Adrenal gland (tissue), 5 donors: ENCODE measurements around the gene SNRNP48.

Experiments
- POLR2A ChIP-seq, 2 donors: fragments of 450-650 bp; IDR thresholded peaks; one replicate each; pipeline ENCODE4 v1.6.1; 2017; ENCODE audit warnings: antibody characterized with exemption in 2 of 2, mild to moderate bottlenecking in 2 of 2, moderate library complexity in 1 of 2
- TF ChIP-seq, protein P1 (sequence below), 6 experiments: fragments of 450-650 bp in 4 of 6; fragments of 200-600 bp in 2 of 6; sonication (generic) in 1 of 6; IDR thresholded peaks; 1 replicate in 5 of 6; 2 replicates in 1 of 6; pipeline versions ENCODE4 v1.5.1 to v1.8.0; 2016 to 2021; ENCODE audit warnings: antibody characterized with exemption in 6 of 6, mild to moderate bottlenecking in 2 of 6, moderate library complexity in 1 of 6
- donor health status: DM: no; HTN: no; CAD: no.

DNA sequence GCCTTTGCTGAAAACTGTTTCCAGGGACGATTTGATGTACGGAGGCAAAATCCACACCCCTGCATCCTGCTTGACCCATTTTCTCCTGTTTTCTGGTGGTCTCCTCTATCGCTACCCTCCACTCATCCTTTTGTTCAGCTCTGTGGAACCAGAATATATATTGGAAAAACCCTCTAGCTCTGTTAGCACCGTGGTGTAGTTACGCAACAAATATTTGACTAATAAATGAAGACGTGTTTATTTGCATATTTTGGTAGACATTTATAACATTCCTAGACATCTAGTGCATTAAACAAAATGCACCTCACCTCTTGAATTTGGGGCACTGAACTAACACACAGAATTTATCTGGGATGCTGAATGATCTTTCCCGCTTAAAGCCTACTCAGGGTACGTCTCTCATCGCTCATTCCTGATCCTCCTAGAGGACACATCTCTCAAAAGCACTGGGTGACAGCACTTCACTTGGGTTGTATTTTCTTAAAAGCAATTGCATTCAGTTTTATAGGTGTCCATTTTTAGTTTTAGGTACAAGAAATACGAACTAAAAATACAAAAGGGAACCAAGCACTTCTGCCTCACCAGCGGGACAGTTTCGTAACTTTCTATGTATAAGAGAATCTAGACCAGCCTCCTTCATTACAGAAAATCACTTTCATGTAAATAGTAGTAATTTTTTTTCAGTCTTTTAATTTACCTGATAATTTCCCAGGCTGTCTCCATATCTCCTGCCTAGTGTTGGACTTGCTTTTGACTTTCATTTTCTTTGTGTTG is 59.2 kb downstream of the SNRNP48 start:
- TF ChIP-seq POLR2A (IDR thresholded peaks at IDR 0.05) = no peak
- TF ChIP-seq, protein P1, sequence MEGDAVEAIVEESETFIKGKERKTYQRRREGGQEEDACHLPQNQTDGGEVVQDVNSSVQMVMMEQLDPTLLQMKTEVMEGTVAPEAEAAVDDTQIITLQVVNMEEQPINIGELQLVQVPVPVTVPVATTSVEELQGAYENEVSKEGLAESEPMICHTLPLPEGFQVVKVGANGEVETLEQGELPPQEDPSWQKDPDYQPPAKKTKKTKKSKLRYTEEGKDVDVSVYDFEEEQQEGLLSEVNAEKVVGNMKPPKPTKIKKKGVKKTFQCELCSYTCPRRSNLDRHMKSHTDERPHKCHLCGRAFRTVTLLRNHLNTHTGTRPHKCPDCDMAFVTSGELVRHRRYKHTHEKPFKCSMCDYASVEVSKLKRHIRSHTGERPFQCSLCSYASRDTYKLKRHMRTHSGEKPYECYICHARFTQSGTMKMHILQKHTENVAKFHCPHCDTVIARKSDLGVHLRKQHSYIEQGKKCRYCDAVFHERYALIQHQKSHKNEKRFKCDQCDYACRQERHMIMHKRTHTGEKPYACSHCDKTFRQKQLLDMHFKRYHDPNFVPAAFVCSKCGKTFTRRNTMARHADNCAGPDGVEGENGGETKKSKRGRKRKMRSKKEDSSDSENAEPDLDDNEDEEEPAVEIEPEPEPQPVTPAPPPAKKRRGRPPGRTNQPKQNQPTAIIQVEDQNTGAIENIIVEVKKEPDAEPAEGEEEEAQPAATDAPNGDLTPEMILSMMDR (IDR thresholded peaks at IDR 0.05) = no peak
